Sigmoid colon (tissue), 3 donors: ENCODE data around the gene ZRSR2.

ENCODE experiments used
- POLR2A ChIP-seq, 2 donors: fragments of 450-650 bp; IDR thresholded peaks; one replicate each; pipeline ENCODE4 v1.6.1; 2016; ENCODE audit warnings: antibody characterized with exemption in 2 of 2, mild to moderate bottlenecking in 2 of 2, moderate library complexity in 2 of 2
- TF ChIP-seq, protein P1 (sequence below), 4 experiments: fragments of 450-650 bp in 3 of 4; fragments of 200-600 bp in 1 of 4; IDR thresholded peaks; one replicate each; pipeline ENCODE4 v1.5.1; 2016 to 2019; ENCODE audit warnings: antibody characterized with exemption in 4 of 4, mild to moderate bottlenecking in 3 of 4, moderate library complexity in 2 of 4

GRCh38 chrX:15755091-15755490 is 35.2 kb upstream of the ZRSR2 start:
- no peak for TF ChIP-seq POLR2A (IDR thresholded peaks at IDR 0.05)
- TF ChIP-seq, protein P1, sequence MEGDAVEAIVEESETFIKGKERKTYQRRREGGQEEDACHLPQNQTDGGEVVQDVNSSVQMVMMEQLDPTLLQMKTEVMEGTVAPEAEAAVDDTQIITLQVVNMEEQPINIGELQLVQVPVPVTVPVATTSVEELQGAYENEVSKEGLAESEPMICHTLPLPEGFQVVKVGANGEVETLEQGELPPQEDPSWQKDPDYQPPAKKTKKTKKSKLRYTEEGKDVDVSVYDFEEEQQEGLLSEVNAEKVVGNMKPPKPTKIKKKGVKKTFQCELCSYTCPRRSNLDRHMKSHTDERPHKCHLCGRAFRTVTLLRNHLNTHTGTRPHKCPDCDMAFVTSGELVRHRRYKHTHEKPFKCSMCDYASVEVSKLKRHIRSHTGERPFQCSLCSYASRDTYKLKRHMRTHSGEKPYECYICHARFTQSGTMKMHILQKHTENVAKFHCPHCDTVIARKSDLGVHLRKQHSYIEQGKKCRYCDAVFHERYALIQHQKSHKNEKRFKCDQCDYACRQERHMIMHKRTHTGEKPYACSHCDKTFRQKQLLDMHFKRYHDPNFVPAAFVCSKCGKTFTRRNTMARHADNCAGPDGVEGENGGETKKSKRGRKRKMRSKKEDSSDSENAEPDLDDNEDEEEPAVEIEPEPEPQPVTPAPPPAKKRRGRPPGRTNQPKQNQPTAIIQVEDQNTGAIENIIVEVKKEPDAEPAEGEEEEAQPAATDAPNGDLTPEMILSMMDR (IDR thresholded peaks at IDR 0.05): no peak
